Measurements from ENCODE around the gene GRIK2. TPM values are rescaled to one million over a fixed set of nuclear protein-coding genes. Genes with fewer than 3 reads are reported as not detected.

GRIK2 gene
- total RNA-seq, 1 experiment from 2014 or later: 0.70 TPM

GRCh38 chr6:101527467-101527866 is 134.0 kb downstream of the GRIK2 start:
- no peak overlapping the region for H2BK20ac ChIP-seq (ENCODE audit: low read depth, low read length, poor library complexity, severe bottlenecking)
- no peaks in the 10 kb centered on the region for H3K36me3 Mint-ChIP-seq (ENCODE audit: insufficient read depth in 1 of 3, low read depth in 3 of 3)
- no peak overlapping the region for H2AFZ ChIP-seq (ENCODE audit: low read length)
- no peaks in the 10 kb centered on the region for H3K27me3 ChIP-seq (ENCODE audit: insufficient read depth, low read length)
- no peak overlapping the region for H4K5ac ChIP-seq (ENCODE audit: insufficient read length, low read depth, low read length)
- no peak overlapping the region for H2BK5ac ChIP-seq (ENCODE audit: insufficient read length, low read length)
- H3K56ac ChIP-seq (ENCODE audit: insufficient read length, low read depth, low read length): no peak overlapping the region
- H3K14ac ChIP-seq (ENCODE audit: insufficient read depth, low read length): no peak overlapping the region
- no peaks in the 10 kb centered on the region for H3K4me1 Mint-ChIP-seq
- H3K23me2 ChIP-seq (ENCODE audit: insufficient read length, low read depth, low read length, poor library complexity, severe bottlenecking): no peaks in the 10 kb centered on the region
- H3K27ac ChIP-seq (ENCODE audit: insufficient read length, low read depth, low read length): no peak overlapping the region
- no peak overlapping the region for H3T11ph ChIP-seq (ENCODE audit: low read length)
- no peak overlapping the region for H4K8ac ChIP-seq (replicated peaks; ENCODE audit: insufficient read length, low read depth, low read length)
- H3K9ac ChIP-seq (ENCODE audit: extremely low read depth, insufficient read length, low read length): no peak overlapping the region
- H2BK15ac ChIP-seq (ENCODE audit: low read depth, low read length): no peak overlapping the region; the same call in 1 of the 2 replicates
- WGBS (ENCODE audit: extremely low coverage, insufficient read length, low lambda C conversion rate): 100% methylated on average over 1 of the region's 3 CpGs
- no peak overlapping the region for H3K4ac ChIP-seq (ENCODE audit: low read depth, low read length)
- H3K27me3 Mint-ChIP-seq (ENCODE audit: low read depth): no peaks in the 10 kb centered on the region
- H3K18ac ChIP-seq (ENCODE audit: insufficient read length, low read depth, low read length): no peak overlapping the region
- DNase-seq: no peak
- H3K27ac Mint-ChIP-seq: no peak overlapping the region
- H3K79me2 ChIP-seq (ENCODE audit: insufficient read depth, low read length): no peaks in the 10 kb centered on the region
- no peak overlapping the region for H3K23ac ChIP-seq (ENCODE audit: insufficient read length, low read depth, low read length)
- TF ChIP-seq CTCF (conservative IDR thresholded peaks at IDR 0.05): no peak
- no peak overlapping the region for H2BK12ac ChIP-seq (ENCODE audit: insufficient read length, low read depth, low read length)
- no peak overlapping the region for H4K91ac ChIP-seq (ENCODE audit: insufficient read length, low read depth, low read length)
- no peaks in the 10 kb centered on the region for H4K20me1 ChIP-seq (ENCODE audit: control insufficient read depth, insufficient read depth, insufficient read length)
- no peaks in the 10 kb centered on the region for H3K9me3 Mint-ChIP-seq
- no peak overlapping the region for H2AK5ac ChIP-seq (ENCODE audit: insufficient read length, low read length)
- H3K4me3 Mint-ChIP-seq: no peak overlapping the region
- no peaks in the 10 kb centered on the region for H3K4me1 ChIP-seq (ENCODE audit: insufficient read depth, low read length)
- H3K4me2 ChIP-seq (ENCODE audit: insufficient read depth, insufficient read length, low read length): no peak overlapping the region
- no peak overlapping the region for H2BK120ac ChIP-seq (ENCODE audit: low read depth, low read length, poor library complexity, severe bottlenecking)
- no peaks in the 10 kb centered on the region for H3K79me1 ChIP-seq (ENCODE audit: insufficient read depth, low read depth, low read length, poor library complexity, severe bottlenecking)
- H3K9me3 ChIP-seq (ENCODE audit: control insufficient read depth, low read depth, low read length): no peaks in the 10 kb centered on the region

Data from H9 (cell line).